Right lobe of liver (tissue), 6 donors: ENCODE results near the gene KDSR. TPM values are rescaled to one million over a fixed set of nuclear protein-coding genes. Genes with fewer than 3 reads are reported as not detected.

Experiments used
- ATAC-seq, 4 donors: fragments of 200-7000 bp; cut with Tn5 transposase; one replicate each; pipeline ENCODE4 v1.9.1; 2020; ENCODE audit warnings: mild to moderate bottlenecking in 4 of 4, moderate library complexity in 4 of 4
- DNase-seq, 3 donors: peaks; one replicate each; pipeline ENCODE4 v3.0.0-alpha.2; 2020
- H3K27ac ChIP-seq, 3 donors: fragments of 200-600 bp; one replicate each; pipeline ENCODE4 v1.8.0; 2022
- H3K27me3 ChIP-seq, 2 donors: fragments of 200-600 bp; one replicate each; pipeline ENCODE4 v1.8.0; 2022
- H3K36me3 ChIP-seq, 4 donors: fragments of 200-600 bp; sonication (generic) in 1 of 4; one replicate each; pipeline versions ENCODE4 v1.5.1 to v1.8.0; 2017 to 2022; ENCODE audit warnings: control low read depth in 1 of 4
- H3K4me1 ChIP-seq, 4 donors: fragments of 200-600 bp; sonication (generic) in 1 of 4; one replicate each; pipeline versions ENCODE4 v1.5.1 to v1.8.0; 2017 to 2022; ENCODE audit warnings: control low read depth in 1 of 4
- H3K4me3 ChIP-seq, 3 donors: fragments of 200-600 bp; one replicate each; pipeline ENCODE4 v1.8.0; 2022
- H3K9me3 ChIP-seq, 4 donors: fragments of 200-600 bp; sonication (generic) in 1 of 4; one replicate each; pipeline versions ENCODE4 v1.5.1 to v1.8.0; 2017 to 2022; ENCODE audit warnings: control low read depth in 1 of 4
- POLR2A ChIP-seq: fragments of 450-650 bp; IDR thresholded peaks from one replicate; pipeline ENCODE4 v1.6.1; 2017; ENCODE audit warnings: antibody characterized with exemption, mild to moderate bottlenecking
- WGBS: methylation state at CpG from one replicate; pipeline ENCODE4 v1.1.6; 2018; ENCODE audit warnings: low coverage, low lambda C conversion rate; ENCODE audit not compliant: insufficient coverage; ENCODE audit errors: missing lambda C conversion rate; 5-methylcytosine and 5-hydroxymethylcytosine counted together
- intact Hi-C, 2 donors: fragments of 100-400 bp; cut with DNase I; formaldehyde crosslinking; loops; one replicate each; pipeline versions ENCODE4 v1.11.2 to v1.14.1; 2022
- total RNA-seq, 6 experiments: library from RNA; depleted of rRNA in 2 of 6; stranded (reverse); fragments of >200 nt in 2 of 6; fragmentation: NEBNext Ultra II Directional in 3 of 6; extraction: Animal tissue kit (Norgen Biotek cat#: 25700) in 3 of 6; gene quantifications; one replicate each; pipeline versions ENCODE4 v1.1.0 to v1.2.4, GENCODE V29; 2016 to 2023
- TF ChIP-seq, protein P1 (sequence below), 4 donors: fragments of 200-600 bp in 3 of 4; fragments of 450-650 bp in 1 of 4; IDR thresholded peaks; one replicate each; pipeline versions ENCODE4 v1.5.1 to v1.8.0; 2016 to 2022; ENCODE audit warnings: antibody characterized with exemption in 4 of 4, mild to moderate bottlenecking in 2 of 4
- donor health status: DM: no; HTN: yes; CAD: no.
- donor health status: DM: no; HTN: no; CAD: no.
- donor health status: DM: no; HTN: no; CAD: no.
- donor health status: DM: no; HTN: yes; CAD: no.
- donor health status: DM: no; HTN: yes; CAD: no.

The KDSR gene
- total RNA-seq, 6 experiments from 2014 or later, result 32.3 to 67.1 (median 56.1) TPM

DNA sequence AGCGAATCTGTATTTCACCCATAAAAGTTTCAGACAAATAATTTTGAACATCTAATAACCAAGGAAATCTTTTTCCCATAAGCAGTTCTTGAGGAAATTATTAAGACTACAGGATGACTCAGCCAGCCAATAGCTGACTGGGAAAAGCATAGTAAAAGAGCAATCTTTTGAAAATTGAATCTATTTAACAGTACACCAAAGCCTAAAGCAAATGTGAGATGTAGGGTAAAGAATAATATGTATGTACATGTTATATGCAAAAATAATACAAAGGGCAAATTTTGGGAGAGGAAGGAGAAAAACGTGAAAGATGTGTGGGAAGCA, 12.6 kb upstream of the KDSR start:
- no peaks in the 10 kb centered on the region for H3K36me3 ChIP-seq
- no peak for DNase-seq
- H3K27me3 ChIP-seq, result no peaks in the 10 kb centered on the region
- no peak for TF ChIP-seq POLR2A
- TF ChIP-seq, protein P1, sequence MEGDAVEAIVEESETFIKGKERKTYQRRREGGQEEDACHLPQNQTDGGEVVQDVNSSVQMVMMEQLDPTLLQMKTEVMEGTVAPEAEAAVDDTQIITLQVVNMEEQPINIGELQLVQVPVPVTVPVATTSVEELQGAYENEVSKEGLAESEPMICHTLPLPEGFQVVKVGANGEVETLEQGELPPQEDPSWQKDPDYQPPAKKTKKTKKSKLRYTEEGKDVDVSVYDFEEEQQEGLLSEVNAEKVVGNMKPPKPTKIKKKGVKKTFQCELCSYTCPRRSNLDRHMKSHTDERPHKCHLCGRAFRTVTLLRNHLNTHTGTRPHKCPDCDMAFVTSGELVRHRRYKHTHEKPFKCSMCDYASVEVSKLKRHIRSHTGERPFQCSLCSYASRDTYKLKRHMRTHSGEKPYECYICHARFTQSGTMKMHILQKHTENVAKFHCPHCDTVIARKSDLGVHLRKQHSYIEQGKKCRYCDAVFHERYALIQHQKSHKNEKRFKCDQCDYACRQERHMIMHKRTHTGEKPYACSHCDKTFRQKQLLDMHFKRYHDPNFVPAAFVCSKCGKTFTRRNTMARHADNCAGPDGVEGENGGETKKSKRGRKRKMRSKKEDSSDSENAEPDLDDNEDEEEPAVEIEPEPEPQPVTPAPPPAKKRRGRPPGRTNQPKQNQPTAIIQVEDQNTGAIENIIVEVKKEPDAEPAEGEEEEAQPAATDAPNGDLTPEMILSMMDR (IDR thresholded peaks at IDR 0.05), result no peak
- ATAC-seq, result no peak
- intact Hi-C loops, result no loop called here
- 79% methylated on average over 2 of the region's 2 CpGs for WGBS
- peaks cover 0 to 9% (median 5%) of the 10 kb centered on the region in 4 donors for H3K4me1 ChIP-seq
- H3K4me3 ChIP-seq, result no peak overlapping the region
- no peak overlapping the region for H3K27ac ChIP-seq
- H3K9me3 ChIP-seq, result no peaks in the 10 kb centered on the region

DNA sequence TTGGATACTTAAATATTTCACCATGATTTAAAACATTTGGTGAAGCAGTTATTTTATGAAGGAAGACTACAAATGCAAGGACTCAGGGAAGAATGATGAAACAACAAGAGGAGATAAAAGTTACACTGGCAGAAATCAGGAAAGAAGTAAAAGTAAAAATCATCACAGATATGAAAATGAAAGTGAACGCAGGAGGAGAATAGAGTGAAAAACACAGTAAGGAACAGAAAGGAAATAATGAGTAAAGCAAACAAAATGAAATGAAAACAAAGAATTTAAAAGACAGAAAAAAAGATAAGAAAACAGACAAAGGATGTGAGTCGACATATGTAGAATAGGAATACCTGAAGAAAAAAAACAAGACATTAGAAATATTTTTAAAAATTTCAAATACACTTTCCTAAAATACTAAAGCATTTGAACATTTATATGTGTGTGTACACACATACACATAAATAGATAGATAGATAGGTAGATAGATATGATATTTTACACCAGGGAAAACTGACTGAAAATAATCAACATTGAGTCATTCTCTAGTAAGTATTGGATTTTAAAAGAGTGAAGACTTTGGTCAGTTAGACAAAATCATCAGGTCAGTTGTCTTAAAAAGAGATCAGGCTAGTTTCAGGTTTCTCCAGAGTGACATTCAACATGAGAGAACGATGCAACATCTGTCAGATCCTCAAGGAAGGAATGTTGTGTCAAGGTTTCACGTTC, 12.1 kb upstream of the KDSR start:
- Histone ChIP-seq H3K4me3 (no peak overlapping the region), H3K27me3 (no peaks in the 10 kb centered on the region), H3K9me3 (no peaks in the 10 kb centered on the region), H3K4me1 (peaks cover 0 to 4% (median 2%) of the 10 kb centered on the region in 4 donors), H3K27ac (no peak overlapping the region), H3K36me3 (no peaks in the 10 kb centered on the region)
- DNase-seq, result no peak
- 72% methylated on average over 4 of the region's 4 CpGs for WGBS
- intact Hi-C loops, result no loop called here
- no peak for ATAC-seq
- no peak for TF ChIP-seq POLR2A
- TF ChIP-seq, protein P1 (IDR thresholded peaks at IDR 0.05), result no peak

DNA sequence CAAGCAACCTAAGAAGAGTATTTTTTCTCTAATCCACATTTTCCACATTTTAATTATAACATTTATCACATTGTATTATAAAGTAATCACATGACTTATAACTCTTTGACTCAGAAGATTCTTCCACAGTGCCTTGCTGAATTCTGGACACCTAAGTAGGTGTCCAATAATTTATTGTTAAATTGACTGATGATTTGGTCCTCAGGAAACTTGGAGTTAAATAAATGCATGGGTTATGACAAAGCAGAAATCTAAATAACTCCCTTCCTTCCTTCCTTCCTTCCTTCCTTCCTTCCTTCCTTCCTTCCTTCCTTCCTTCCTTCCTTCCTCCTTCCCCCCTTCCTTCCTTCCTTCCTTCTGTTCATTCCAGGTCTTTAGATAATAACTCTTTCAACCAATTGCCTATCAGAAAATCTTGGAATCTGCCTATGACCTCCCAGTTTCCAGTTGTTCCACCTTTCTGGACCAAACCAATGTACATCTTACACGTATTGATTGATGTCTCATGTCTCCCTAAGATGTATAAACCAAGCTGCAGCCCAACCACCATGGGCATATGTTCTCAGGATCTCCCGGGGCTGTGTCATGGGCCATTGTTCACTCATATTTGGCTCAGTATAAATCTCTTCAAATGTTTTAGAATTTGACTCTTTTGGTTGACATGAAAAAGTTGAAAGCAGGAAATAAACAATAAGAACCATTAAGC, 10.4 kb upstream of the KDSR start:
- Histone ChIP-seq H3K9me3 (no peaks in the 10 kb centered on the region), H3K27me3 (no peaks in the 10 kb centered on the region), H3K4me3 (no peak overlapping the region), H3K4me1 (no peaks in the 10 kb centered on the region), H3K36me3 (no peaks in the 10 kb centered on the region), H3K27ac (no peak overlapping the region)
- no peak for TF ChIP-seq POLR2A
- TF ChIP-seq, protein P1 (IDR thresholded peaks at IDR 0.05), result no peak
- 83% methylated on average over 2 of the region's 2 CpGs for WGBS
- intact Hi-C loops, result no loop called here
- ATAC-seq, result no peak
- no peak for DNase-seq

- Histone ChIP-seq H3K4me3 (no peak overlapping the region), H3K9me3 (no peaks in the 10 kb centered on the region), H3K27me3 (no peaks in the 10 kb centered on the region), H3K36me3 (no peaks in the 10 kb centered on the region), H3K27ac (no peak overlapping the region), H3K4me1 (no peaks in the 10 kb centered on the region)
- TF ChIP-seq POLR2A, result no peak
- TF ChIP-seq, protein P1 (IDR thresholded peaks at IDR 0.05), result no peak
- DNase-seq, result no peak
- no peak for ATAC-seq
- intact Hi-C loops, result no loop called here
- whole genome bisulfite sequencing, result 62% methylated on average over 2 of the region's 2 CpGs
These were observed 9.5 kb upstream of the KDSR start for GRCh38 chr18:63376538-63376937.
